NB4 (cell line): ENCODE measurements around the gene MEX3B.

ENCODE experiments used
- CTCF ChIP-seq: IDR thresholded peaks from one replicate; pipeline ENCODE4 v1.5.1; 2012; ENCODE audit warnings: low read depth, low read length
- MAX ChIP-seq: IDR thresholded peaks from 2 replicates; pipeline ENCODE4 v1.6.1; 2011; ENCODE audit warnings: low read depth, low read length
- MYC ChIP-seq: IDR thresholded peaks from 2 replicates; pipeline ENCODE4 v1.6.1; 2011; ENCODE audit warnings: low read depth, low read length
- POLR2A ChIP-seq: IDR thresholded peaks from 2 replicates; pipeline ENCODE4 v1.6.1; 2011; ENCODE audit warnings: mild to moderate bottlenecking; ENCODE audit not compliant: insufficient read length; ENCODE audit errors: extremely low read depth

GRCh38 chr15:82046666-82047452, 1.0 kb upstream of the MEX3B start:
- TF ChIP-seq CTCF: peak; percentile 60
- peak; percentile 41 for TF ChIP-seq MYC
- TF ChIP-seq POLR2A: peak; percentile 80
- peak; percentile 28; the same call in 1 of the 2 replicates for TF ChIP-seq MAX
